CD4-positive, alpha-beta T cell (primary cell): ENCODE results near the gene EIF1AD. TPM values are rescaled to one million over a fixed set of nuclear protein-coding genes. Genes with fewer than 3 reads are reported as not detected.

Experiments
- ATAC-seq: fragments of 200-7000 bp; cut with Tn5 transposase; one replicate; pipeline ENCODE4 v1.10.0; 2022; ENCODE audit warnings: mild to moderate bottlenecking; ENCODE audit not compliant: poor library complexity
- CTCF ChIA-PET: fragments of 350-600 bp; sonication (Branson Sonifier 250); formaldehyde crosslinking; loops from one replicate; lab custom pipeline; 2021; ENCODE audit warnings: antibody characterized with exemption, inconsistent platforms; lab: Charles Lee
- POLR2A ChIA-PET: fragments of 350-600 bp; sonication (Branson Sonifier 250); formaldehyde crosslinking; loops from one replicate; lab custom pipeline; 2021; ENCODE audit warnings: antibody characterized with exemption, inconsistent platforms; lab: Charles Lee
- DNase-seq, 14 experiments: peaks; one replicate each; pipeline ENCODE4 v3.0.0-alpha.2; 2013 to 2020; ENCODE audit warnings: mixed read lengths in 2 of 14
- H3K27ac ChIP-seq, 2 donors: one replicate each; pipeline versions ENCODE4 v1.5.1 to v1.7.0; 2013; ENCODE audit warnings: low read length in 2 of 2, low read depth in 1 of 2, mild to moderate bottlenecking in 1 of 2
- H3K27me3 ChIP-seq, 2 experiments: 1 replicate in 1 of 2; 2 replicates in 1 of 2; pipeline versions ENCODE4 v1.6.1 to v1.7.0; 2013; ENCODE audit warnings: low read length in 2 of 2, control low read depth in 1 of 2, mild to moderate bottlenecking in 1 of 2, moderate library complexity in 1 of 2; ENCODE audit not compliant: insufficient read depth in 2 of 2, control insufficient read depth in 1 of 2
- H3K36me3 ChIP-seq: one replicate; pipeline ENCODE4 v1.6.1; 2013; ENCODE audit warnings: low read length, control low read depth; ENCODE audit not compliant: insufficient read depth
- H3K4me1 ChIP-seq: one replicate; pipeline ENCODE4 v1.6.1; 2013; ENCODE audit warnings: low read length, control low read depth; ENCODE audit not compliant: insufficient read depth
- H3K4me3 ChIP-seq: one replicate; pipeline ENCODE4 v1.5.1; 2013; ENCODE audit warnings: mild to moderate bottlenecking, low read length, moderate library complexity
- H3K9me3 ChIP-seq, 2 experiments: 1 replicate in 1 of 2; 2 replicates in 1 of 2; pipeline versions ENCODE4 v1.6.1 to v1.7.0; 2013; ENCODE audit warnings: low read length in 2 of 2, mild to moderate bottlenecking in 2 of 2, control low read depth in 1 of 2, moderate library complexity in 1 of 2; ENCODE audit not compliant: control insufficient read depth in 1 of 2, insufficient read depth in 1 of 2
- H3K27ac Mint-ChIP-seq: one replicate; pipeline ENCODE4 v1.8.0; 2020; ENCODE audit warnings: mixed read lengths
- H3K27me3 Mint-ChIP-seq: one replicate; pipeline ENCODE4 v1.8.0; 2021; ENCODE audit warnings: mixed read lengths
- H3K36me3 Mint-ChIP-seq: one replicate; pipeline ENCODE4 v1.8.0; 2021; ENCODE audit warnings: low read depth, mixed read lengths
- H3K4me1 Mint-ChIP-seq: one replicate; pipeline ENCODE4 v1.8.0; 2021; ENCODE audit warnings: low read depth, mixed read lengths
- H3K4me3 Mint-ChIP-seq: one replicate; pipeline ENCODE4 v1.8.0; 2020; ENCODE audit warnings: mild to moderate bottlenecking, mixed read lengths
- H3K9me3 Mint-ChIP-seq: one replicate; pipeline ENCODE4 v1.8.0; 2020; ENCODE audit warnings: mixed read lengths
- CTCF ChIP-seq: fragments of 200-600 bp; IDR thresholded peaks from one replicate; pipeline ENCODE4 v1.8.0; 2022; ENCODE audit warnings: antibody characterized with exemption, mild to moderate bottlenecking
- intact Hi-C, 2 experiments: fragments of 100-400 bp; cut with DNase I in 1 of 2; cut with micrococcal nuclease in 1 of 2; formaldehyde crosslinking; loops; one replicate each; pipeline versions ENCODE4 v1.15.1 to v1.9.0; 2023 to 2025; cut with DNase I, micrococcal nuclease
- total RNA-seq, 174 experiments: library from RNA in 2 of 174; stranded (reverse) in 2 of 174; gene quantifications; one replicate each; pipeline ENCODE4 v1.2.3 and lab custom pipeline; 2021 to 2026

EIF1AD gene
- total RNA-seq, 2 experiments from 2014 or later = 88.2 to 94.1 TPM

DNA sequence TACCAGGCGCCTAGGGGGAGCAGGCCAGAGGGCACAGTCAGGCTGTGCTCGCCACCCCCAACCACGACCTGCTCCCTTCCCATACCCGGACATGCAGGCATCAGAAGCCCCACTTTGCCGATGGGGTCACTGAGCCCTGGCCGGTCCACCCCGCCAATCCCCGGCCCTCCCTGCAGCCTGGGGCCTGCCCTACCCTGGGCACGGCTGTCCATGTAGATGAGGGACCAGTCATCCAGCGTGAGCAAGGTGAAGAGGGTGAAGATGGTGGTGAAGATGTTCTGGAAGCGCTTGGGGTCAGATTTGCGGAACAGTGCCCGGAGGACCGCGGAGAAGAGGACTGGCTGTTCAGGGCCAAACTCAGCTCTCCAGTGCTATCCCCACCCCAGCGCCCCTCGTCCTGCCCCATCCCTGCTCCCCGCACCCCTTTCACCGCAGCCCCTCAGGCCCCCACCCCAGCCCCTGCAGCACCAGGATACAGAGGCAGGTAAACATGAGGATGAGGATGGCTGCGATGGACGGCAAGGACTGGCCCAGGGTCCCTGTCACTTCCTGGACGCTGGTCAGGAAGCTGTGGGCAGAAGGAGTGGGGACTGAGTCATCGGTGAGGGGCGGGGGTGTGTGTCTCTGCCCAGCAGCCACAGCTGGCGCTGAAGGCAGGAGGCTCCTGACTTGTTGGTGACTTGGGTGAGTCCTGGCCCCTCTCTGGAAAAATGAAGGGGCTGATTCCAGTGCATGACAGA, 18.8 kb upstream of the EIF1AD start:
- H3K4me1 ChIP-seq = peaks cover 20% of the 10 kb centered on the region
- H3K9me3 ChIP-seq = no peaks in the 10 kb centered on the region
- ATAC-seq (no peak), DNase-seq (peak in 4 of 14 experiments; percentile 13 to 71 (median 42))
- no peaks in the 10 kb centered on the region for H3K27me3 ChIP-seq
- Mint-ChIP-seq H3K9me3 (no peaks in the 10 kb centered on the region), H3K36me3 (no peaks in the 10 kb centered on the region), H3K4me3 (no peak overlapping the region), H3K27ac (no peak overlapping the region), H3K4me1 (peaks cover 5% of the 10 kb centered on the region), H3K27me3 (peaks cover 7% of the 10 kb centered on the region)
- ChIA-PET POLR2A (no interaction called here), CTCF (no interaction called here)
- intact Hi-C loops = no loop called here
- H3K36me3 ChIP-seq = no peaks in the 10 kb centered on the region
- no peak for TF ChIP-seq CTCF
- H3K27ac ChIP-seq = no peak overlapping the region
- no peak overlapping the region for H3K4me3 ChIP-seq

- Mint-ChIP-seq H3K4me3 (no peak overlapping the region), H3K27ac (no peak overlapping the region), H3K9me3 (no peaks in the 10 kb centered on the region), H3K36me3 (no peaks in the 10 kb centered on the region), H3K4me1 (peaks cover 5% of the 10 kb centered on the region), H3K27me3 (peaks cover 7% of the 10 kb centered on the region)
- CTCF ChIA-PET = no interaction called here
- Histone ChIP-seq H3K4me1 (peaks cover 20% of the 10 kb centered on the region), H3K27me3 (no peaks in the 10 kb centered on the region), H3K9me3 (no peaks in the 10 kb centered on the region), H3K4me3 (no peak overlapping the region), H3K36me3 (no peaks in the 10 kb centered on the region), H3K27ac (no peak overlapping the region)
- TF ChIP-seq CTCF = no peak
- ATAC-seq (no peak), DNase-seq (no peak)
- intact Hi-C loops = no loop called here
- POLR2A ChIA-PET = no interaction called here
Observed at GRCh38 chr11:66020212-66020611, 18.3 kb upstream of the EIF1AD start.

- Mint-ChIP-seq H3K9me3 (no peaks in the 10 kb centered on the region), H3K36me3 (no peaks in the 10 kb centered on the region), H3K4me1 (no peaks in the 10 kb centered on the region), H3K27ac (no peak overlapping the region), H3K4me3 (no peak overlapping the region), H3K27me3 (peaks cover 16% of the 10 kb centered on the region)
- Histone ChIP-seq H3K27me3 (peaks cover 11 to 14% of the 10 kb centered on the region in 2 experiments), H3K9me3 (peaks cover 0 to 5% of the 10 kb centered on the region in 2 experiments), H3K36me3 (no peaks in the 10 kb centered on the region), H3K4me1 (peaks cover 15% of the 10 kb centered on the region), H3K4me3 (no peak overlapping the region), H3K27ac (no peak overlapping the region)
- DNase-seq = no peak
- CTCF ChIA-PET = no interaction called here
- ATAC-seq = no peak
- no peak for TF ChIP-seq CTCF
- intact Hi-C loops = no loop called here
- POLR2A ChIA-PET = no interaction called here
Observed at GRCh38 chr11:66017321-66017720, 15.4 kb upstream of the EIF1AD start.
